Heart left ventricle (tissue), 16 donors: Measurements from ENCODE around the gene LGALS9. TPM values are rescaled to one million over a fixed set of nuclear protein-coding genes. Genes with fewer than 3 reads are reported as not detected.

Experiments used
- ATAC-seq, 4 donors: fragments of 200-7000 bp; cut with Tn5 transposase; one replicate each; pipeline ENCODE4 v1.9.1; 2020 to 2022; ENCODE audit warnings: moderate library complexity in 4 of 4, mild to moderate bottlenecking in 3 of 4, moderate number of reproducible peaks in 1 of 4
- DNase-seq, 5 donors: peaks; one replicate each; pipeline ENCODE4 v3.0.0-alpha.2; 2020
- H3K27ac ChIP-seq, 12 donors: fragments of 200-600 bp; sonication (generic) in 4 of 12; one replicate each; pipeline versions ENCODE4 v1.5.0 to v1.8.0; 2016 to 2022; ENCODE audit warnings: mild to moderate bottlenecking in 2 of 12
- H3K27me3 ChIP-seq, 9 donors: fragments of 200-600 bp; sonication (generic) in 2 of 9; one replicate each; pipeline versions ENCODE4 v1.5.1 to v1.8.0; 2016 to 2022; ENCODE audit warnings: mild to moderate bottlenecking in 3 of 9
- H3K36me3 ChIP-seq, 9 donors: fragments of 200-600 bp; sonication (generic) in 2 of 9; one replicate each; pipeline versions ENCODE4 v1.5.0 to v1.8.0; 2018 to 2022; ENCODE audit warnings: mild to moderate bottlenecking in 2 of 9
- H3K4me1 ChIP-seq, 12 donors: fragments of 200-600 bp; sonication (generic) in 4 of 12; one replicate each; pipeline versions ENCODE4 v1.5.0 to v1.8.0; 2016 to 2022; ENCODE audit warnings: mild to moderate bottlenecking in 3 of 12
- H3K4me3 ChIP-seq, 12 donors: fragments of 200-600 bp; sonication (generic) in 4 of 12; one replicate each; pipeline versions ENCODE4 v1.5.0 to v1.8.0; 2017 to 2022; ENCODE audit warnings: mild to moderate bottlenecking in 9 of 12, moderate library complexity in 4 of 12
- H3K9me3 ChIP-seq, 12 donors: fragments of 200-600 bp; sonication (generic) in 4 of 12; one replicate each; pipeline versions ENCODE4 v1.5.0 to v1.8.0; 2016 to 2022; ENCODE audit warnings: mild to moderate bottlenecking in 1 of 12
- POLR2A ChIP-seq, 2 donors: fragments of 450-650 bp; IDR thresholded peaks; one replicate each; pipeline ENCODE4 v1.6.1; 2017; ENCODE audit warnings: antibody characterized with exemption in 2 of 2, mild to moderate bottlenecking in 2 of 2, moderate library complexity in 2 of 2
- WGBS, 4 donors: extraction: QIAGEN DNeasy Blood & Tissue Kit in 2 of 4; methylation state at CpG; one replicate each; pipeline versions ENCODE4 v1.1.5 to v1.1.7; 2013 to 2018; 5-methylcytosine and 5-hydroxymethylcytosine counted together
- intact Hi-C, 10 donors: fragments of 100-400 bp; cut with DNase I; formaldehyde crosslinking; loops; one replicate each; pipeline versions ENCODE4 v1.11.1 to v1.14.2; 2022
- polyA plus RNA-seq, 2 donors: library from polyadenylated mRNA; stranded (reverse); fragments of 200-250 nt; gene quantifications; one replicate each; pipeline ENCODE4 v1.2.3, GENCODE V29; 2013
- total RNA-seq, 9 donors: library from RNA; depleted of rRNA in 2 of 9; stranded (reverse); fragments of >200 nt in 2 of 9; fragmentation: NEBNext Ultra II Directional in 3 of 9; extraction: Animal tissue kit (Norgen Biotek cat#: 25700) in 3 of 9; gene quantifications; one replicate each; pipeline versions ENCODE4 v1.1.0 to v1.2.4, GENCODE V29; 2016 to 2023
- TF ChIP-seq, protein P1 (sequence below), 12 donors: fragments of 200-600 bp; sonication (generic) in 4 of 12; IDR thresholded peaks; one replicate each; pipeline versions ENCODE4 v1.5.0 to v1.8.0; 2018 to 2022; ENCODE audit warnings: antibody characterized with exemption in 12 of 12, mild to moderate bottlenecking in 5 of 12
- donor health status: ischemic (EF 13 %, LVEDD 7.1; RV severe dilation, severe dysfunction).
- donor health status: healthy with polysubstance abuse.
- donor health status: DM: no; HTN: yes; CAD: no.
- donor health status: DM: no; HTN: no; CAD: no.
- donor health status: ischemic (EF 25% LVEDD 6.9; RV normal size, moderate dysfunction).
- donor health status: ischemic (EF 25% LVEDD 5.7; RV mildly dilated, moderate dysfunction).
- donor health status: healthy.
- donor health status: DM: yes; HTN: yes; CAD: no.
- donor health status: ischemic (EF 35%, LVEDD 5.7; RV mildly dilated, moderate dysfunction).
- donor health status: nonischemic (EF 11% LVEDD 7.7; RV severe dilation, severe dysfunction).
- donor health status: DM: yes; HTN: yes; CAD: no.
- donor health status: PGD.
- donor health status: ischemic (EF 29% LVEDD 5.4; RV normal size, mild dysfunction).
- donor health status: nonischemic (EF 23%, LVEDD 6.1; RV moderate dilation, normal function).

LGALS9 gene
- total and polyA plus RNA-seq, 11 donors: 7.9 to 173 (median 22.1) TPM

- WGBS, 4 donors: 43 to 57% (median 53%) methylated on average over 7 to 9 of the region's 9 CpGs
- Histone ChIP-seq H3K36me3 (peaks cover 0 to 70% (median 27%) of the 10 kb centered on the region in 9 donors), H3K4me1 (peaks cover 0 to 13% (median 4%) of the 10 kb centered on the region in 12 donors), H3K9me3 (no peaks in the 10 kb centered on the region), H3K4me3 (no peak overlapping the region), H3K27me3 (no peaks in the 10 kb centered on the region), H3K27ac (no peak overlapping the region)
- DNase-seq (no peak), ATAC-seq (no peak)
- intact Hi-C loops: loop anchor here in 4 of 10 donors (5.0 to 10.0 kb wide), 4 partner anchors 94 to 142 kb away; partner anchors contain the start of gene KSR1 (in 3 of the 4)
- TF ChIP-seq, protein P1, sequence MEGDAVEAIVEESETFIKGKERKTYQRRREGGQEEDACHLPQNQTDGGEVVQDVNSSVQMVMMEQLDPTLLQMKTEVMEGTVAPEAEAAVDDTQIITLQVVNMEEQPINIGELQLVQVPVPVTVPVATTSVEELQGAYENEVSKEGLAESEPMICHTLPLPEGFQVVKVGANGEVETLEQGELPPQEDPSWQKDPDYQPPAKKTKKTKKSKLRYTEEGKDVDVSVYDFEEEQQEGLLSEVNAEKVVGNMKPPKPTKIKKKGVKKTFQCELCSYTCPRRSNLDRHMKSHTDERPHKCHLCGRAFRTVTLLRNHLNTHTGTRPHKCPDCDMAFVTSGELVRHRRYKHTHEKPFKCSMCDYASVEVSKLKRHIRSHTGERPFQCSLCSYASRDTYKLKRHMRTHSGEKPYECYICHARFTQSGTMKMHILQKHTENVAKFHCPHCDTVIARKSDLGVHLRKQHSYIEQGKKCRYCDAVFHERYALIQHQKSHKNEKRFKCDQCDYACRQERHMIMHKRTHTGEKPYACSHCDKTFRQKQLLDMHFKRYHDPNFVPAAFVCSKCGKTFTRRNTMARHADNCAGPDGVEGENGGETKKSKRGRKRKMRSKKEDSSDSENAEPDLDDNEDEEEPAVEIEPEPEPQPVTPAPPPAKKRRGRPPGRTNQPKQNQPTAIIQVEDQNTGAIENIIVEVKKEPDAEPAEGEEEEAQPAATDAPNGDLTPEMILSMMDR (IDR thresholded peaks at IDR 0.05): no peak
- TF ChIP-seq POLR2A (IDR thresholded peaks at IDR 0.05): no peak
These were observed 34.3 kb upstream of the LGALS9 start for GRCh38 chr17:27596566-27597187.

- no peak overlapping the region for H3K27ac ChIP-seq
- no peak for TF ChIP-seq POLR2A (IDR thresholded peaks at IDR 0.05)
- TF ChIP-seq, protein P1 (IDR thresholded peaks at IDR 0.05): no peak
- 85 to 91% (median 88%) methylated on average over 10 of the region's 10 CpGs for WGBS, 4 donors
- DNase-seq (peak in 1 of 5 donors; percentile 53), ATAC-seq (no peak)
- intact Hi-C loops: loop anchor here in 4 of 10 donors (5.0 to 10.0 kb wide), 4 partner anchors 95 to 142 kb away; partner anchors contain the start of gene KSR1 (in 3 of the 4)
- no peak overlapping the region for H3K4me3 ChIP-seq
- no peaks in the 10 kb centered on the region for H3K27me3 ChIP-seq
- peaks cover 0 to 16% (median 5%) of the 10 kb centered on the region in 12 donors for H3K4me1 ChIP-seq
- H3K9me3 ChIP-seq: no peaks in the 10 kb centered on the region
- peaks cover 0 to 65% (median 22%) of the 10 kb centered on the region in 9 donors for H3K36me3 ChIP-seq
These were observed 33.8 kb upstream of the LGALS9 start for GRCh38 chr17:27597188-27597580.

- TF ChIP-seq POLR2A (IDR thresholded peaks at IDR 0.05): no peak
- TF ChIP-seq, protein P1 (IDR thresholded peaks at IDR 0.05): no peak
- intact Hi-C loops: loop anchor here in 5 of 10 donors (1.0 to 10.0 kb wide), 5 partner anchors 96 to 244 kb away; partner anchors contain the start of gene KSR1 (in 3 of the 5)
- WGBS, 4 donors: 73 to 91% (median 87%) methylated on average over 5 of the region's 5 CpGs
- Histone ChIP-seq H3K27me3 (no peaks in the 10 kb centered on the region), H3K4me3 (no peak overlapping the region), H3K27ac (no peak overlapping the region), H3K36me3 (peaks cover 0 to 58% (median 15%) of the 10 kb centered on the region in 9 donors), H3K4me1 (peaks cover 0 to 16% (median 6%) of the 10 kb centered on the region in 12 donors), H3K9me3 (no peaks in the 10 kb centered on the region)
- peak in 1 of 5 donors; percentile 34 for DNase-seq
- no peak for ATAC-seq
These were observed 33.1 kb upstream of the LGALS9 start for GRCh38 chr17:27597783-27598320.

GRCh38 chr17:27598337-27599050 lies 32.5 kb upstream of the LGALS9 start:
- Histone ChIP-seq H3K9me3 (no peaks in the 10 kb centered on the region), H3K27ac (no peak overlapping the region), H3K36me3 (peaks cover 0 to 52% (median 13%) of the 10 kb centered on the region in 9 donors), H3K4me3 (no peak overlapping the region), H3K27me3 (no peaks in the 10 kb centered on the region), H3K4me1 (peaks cover 0 to 22% (median 7%) of the 10 kb centered on the region in 12 donors)
- intact Hi-C loops: loop anchor here in 5 of 10 donors (1.0 to 10.0 kb wide), 5 partner anchors 96 to 244 kb away; partner anchors contain the start of gene KSR1 (in 3 of the 5)
- WGBS, 4 donors: 85 to 91% (median 86%) methylated on average over 17 of the region's 17 CpGs
- peak in 1 of 5 donors; percentile 50 for DNase-seq
- no peak for TF ChIP-seq POLR2A (IDR thresholded peaks at IDR 0.05)
- no peak for ATAC-seq
